ENCODE measurements around the gene PPM1F.
"Not testable (repeated sequence)": the region's sequence is repeated elsewhere in the genome, so short reads cannot be mapped to it uniquely, and the experiment has no call there.

PPM1F gene

GRCh38 chr22:21898354-21898896, 54.2 kb downstream of the PPM1F start:
- no peak for DNase-seq

DNA sequence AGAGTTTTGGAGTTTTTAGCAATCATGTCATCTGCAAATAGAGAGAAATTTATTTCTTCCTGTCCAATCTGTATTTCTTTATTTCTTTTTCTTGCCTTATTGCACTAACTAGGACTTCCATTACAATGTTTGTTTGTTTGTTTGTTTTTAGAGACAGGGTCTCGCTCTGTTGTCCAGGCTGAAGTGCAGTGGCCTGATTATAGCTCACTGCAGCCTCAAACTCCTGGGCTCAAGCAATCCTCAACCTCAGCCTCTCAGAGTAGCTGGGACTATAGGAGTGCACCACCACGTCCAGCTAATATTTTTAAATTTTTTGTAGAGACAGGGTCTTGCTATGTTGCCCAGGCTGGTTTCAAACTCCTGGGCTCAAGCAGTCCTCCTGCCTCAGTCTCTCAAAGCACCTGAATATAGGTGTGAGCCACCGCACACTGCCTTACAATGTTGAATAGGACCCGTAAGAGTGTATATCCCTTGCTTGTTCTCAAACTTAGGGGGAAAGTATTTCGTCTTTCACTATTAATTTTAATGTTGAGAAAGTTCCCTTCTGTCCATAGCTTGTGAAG, 55.6 kb downstream of the PPM1F start:
- no peak for DNase-seq

- not testable (repeated sequence) for DNase-seq
Measured at GRCh38 chr22:21896275-21896674, 56.4 kb downstream of the PPM1F start.

- DNase-seq: no peak
Measured at GRCh38 chr22:21894799-21895198, 57.8 kb downstream of the PPM1F start.

DNA sequence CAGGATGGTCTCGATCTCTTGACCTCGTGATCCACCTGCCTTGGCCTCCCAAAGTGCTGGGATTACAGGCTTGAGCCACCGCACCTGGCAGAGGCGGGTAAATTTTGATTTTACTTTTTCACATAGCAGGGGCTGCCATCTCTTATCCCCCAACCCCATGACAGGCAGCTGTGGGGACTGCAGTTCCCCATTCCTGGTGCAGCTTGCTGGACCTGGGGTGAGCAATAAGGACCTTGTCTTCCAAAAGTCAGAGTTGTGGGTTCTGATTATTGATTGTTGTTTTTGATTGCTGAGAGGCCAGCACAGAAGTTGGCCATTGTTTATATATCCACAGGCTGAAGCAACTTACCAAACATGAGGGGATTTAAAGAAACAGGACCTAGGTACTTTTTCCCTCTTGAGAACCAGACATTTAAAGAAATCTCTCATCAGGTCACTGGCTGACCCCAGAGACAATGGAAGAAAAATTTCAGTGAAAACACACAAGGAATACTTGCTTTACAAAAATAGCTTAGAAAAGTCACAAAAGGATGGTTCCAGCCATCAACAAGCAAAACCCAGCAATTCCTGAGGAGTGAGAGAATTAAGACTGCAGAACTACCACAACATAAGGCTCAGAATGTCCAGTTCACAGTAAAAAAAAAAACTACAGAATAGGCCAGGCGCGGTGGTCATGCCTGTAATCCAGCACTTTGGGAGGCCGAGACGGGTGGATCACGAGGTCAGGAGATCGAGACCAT, 63.2 kb downstream of the PPM1F start:
- no peak for DNase-seq

DNA sequence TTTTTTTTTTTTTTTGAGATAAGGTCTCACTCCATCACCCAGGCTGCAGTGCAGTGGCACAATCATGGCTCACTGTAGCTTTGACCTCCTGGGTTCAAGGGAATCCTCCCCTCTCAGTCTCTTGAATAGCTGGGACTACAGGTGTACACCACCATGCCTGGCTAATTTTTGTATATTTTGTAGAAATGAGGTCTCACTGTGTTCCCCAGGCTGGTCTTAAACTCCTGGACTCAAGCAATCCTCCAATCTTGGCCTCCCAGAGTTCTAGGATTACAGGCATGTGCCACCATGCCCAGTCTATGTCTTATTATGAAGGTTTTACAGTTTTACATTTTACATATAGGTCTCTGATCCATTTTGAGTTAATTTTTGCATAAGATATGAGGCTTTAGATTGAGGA, 64.8 kb downstream of the PPM1F start:
- no peak for DNase-seq

GRCh38 chr22:21883930-21884329, 68.7 kb downstream of the PPM1F start:
- DNase-seq: not testable (repeated sequence)

DNA sequence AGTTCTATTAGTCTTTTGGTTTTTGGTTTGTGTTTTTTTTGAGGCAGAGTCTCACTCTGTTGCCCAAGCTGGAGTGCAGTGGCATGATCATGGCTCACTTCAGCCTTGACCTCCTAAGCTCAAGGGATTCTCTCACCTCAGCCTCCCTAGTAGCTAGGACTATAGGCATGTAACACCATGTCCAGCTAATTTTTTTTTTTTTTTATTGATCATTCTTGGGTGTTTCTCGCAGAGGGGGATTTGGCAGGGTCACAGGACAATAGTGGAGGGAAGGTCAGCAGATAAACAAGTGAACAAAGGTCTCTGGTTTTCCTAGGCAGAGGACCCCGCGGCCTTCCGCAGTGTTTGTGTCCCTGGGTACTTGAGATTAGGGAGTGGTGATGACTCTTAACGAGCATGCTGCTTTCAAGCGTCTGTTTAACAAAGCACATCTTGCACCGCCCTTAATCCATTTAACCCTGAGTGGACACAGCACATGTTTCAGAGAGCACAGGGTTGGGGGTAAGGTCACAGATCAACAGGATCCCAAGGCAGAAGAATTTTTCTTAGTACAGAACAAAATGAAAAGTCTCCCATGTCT, 69.8 kb downstream of the PPM1F start:
- not testable (repeated sequence) for DNase-seq

- DNase-seq: no peak
Measured at GRCh38 chr22:21881841-21882753, 70.6 kb downstream of the PPM1F start.

DNA sequence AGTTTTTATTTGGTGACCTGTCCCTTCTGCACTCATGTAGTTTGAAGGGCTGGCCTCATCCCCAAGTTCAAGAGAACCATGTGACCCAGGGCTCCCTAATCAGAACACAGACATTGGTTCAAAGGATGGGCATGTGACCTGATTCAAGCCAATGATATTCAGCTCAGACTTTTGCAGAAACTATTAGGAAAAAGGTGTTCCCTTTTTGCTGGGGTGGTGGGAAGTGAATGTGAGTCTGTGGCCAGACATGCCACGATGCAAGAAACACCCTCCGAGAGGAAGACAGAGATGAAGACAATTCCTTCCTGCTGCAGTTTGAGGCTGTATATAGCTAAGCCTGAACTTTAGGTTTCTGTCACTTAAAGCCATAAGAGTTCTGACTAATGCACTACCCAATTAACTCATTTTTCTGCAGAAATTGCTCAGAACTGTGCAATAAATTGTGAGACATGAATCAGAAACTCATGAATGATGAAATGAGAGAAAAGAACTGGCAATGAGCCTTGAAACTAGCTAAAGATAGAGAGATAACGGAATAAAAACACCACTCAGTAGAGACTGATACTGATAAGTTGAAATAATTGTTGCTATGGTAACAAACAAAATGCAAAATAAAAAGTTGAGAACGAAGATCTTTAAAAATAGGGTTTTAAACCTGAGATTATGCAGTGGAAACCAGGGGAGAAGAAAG, 76.0 kb downstream of the PPM1F start:
- DNase-seq: no peak

- not testable (repeated sequence) for DNase-seq
Measured at GRCh38 chr22:21874953-21875352, 77.7 kb downstream of the PPM1F start.

DNA sequence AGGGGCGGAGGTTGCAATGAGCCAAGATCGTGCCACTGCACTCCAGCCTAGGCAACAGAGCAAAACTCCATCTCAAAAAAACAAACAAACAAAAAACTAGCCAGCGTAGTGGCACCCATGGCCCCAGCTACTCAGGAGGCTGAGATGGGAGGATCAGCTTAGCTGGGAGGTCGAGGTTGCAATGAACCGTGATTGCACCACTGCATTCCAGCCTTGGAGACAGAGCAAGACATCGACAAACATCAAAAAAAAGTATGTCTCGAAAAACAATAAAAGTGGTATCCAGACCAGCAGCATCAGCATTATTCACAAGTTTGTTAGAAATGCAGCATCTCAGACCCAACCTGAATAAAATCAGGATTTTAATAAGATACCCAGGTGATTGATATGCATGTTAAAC, 79.0 kb downstream of the PPM1F start:
- DNase-seq: no peak

GRCh38 chr22:21872741-21873140, 79.9 kb downstream of the PPM1F start:
- not testable (repeated sequence) for DNase-seq
